OCI-LY7 (cell line): ENCODE results near the gene ANKS6.

ENCODE experiments used
- EZH2phosphoT487 ChIP-seq: fragments of 200-600 bp; sonication (generic); IDR thresholded peaks from 2 replicates; pipeline ENCODE4 v1.6.1; 2018; ENCODE audit warnings: low read depth, borderline replicate concordance, mild to moderate bottlenecking, mixed run types, antibody characterized with exemption, low read length, moderate library complexity, mixed read lengths
- TF ChIP-seq, protein P1 (sequence below): fragments of 200-600 bp; sonication (generic); conservative IDR thresholded peaks from 2 replicates; pipeline ENCODE4 v1.5.1; 2014; ENCODE audit warnings: mild to moderate bottlenecking, antibody characterized with exemption, low read length, moderate library complexity, mixed read lengths

GRCh38 chr9:98721643-98722042 lies 74.7 kb downstream of the ANKS6 start:
- TF ChIP-seq, protein P1, sequence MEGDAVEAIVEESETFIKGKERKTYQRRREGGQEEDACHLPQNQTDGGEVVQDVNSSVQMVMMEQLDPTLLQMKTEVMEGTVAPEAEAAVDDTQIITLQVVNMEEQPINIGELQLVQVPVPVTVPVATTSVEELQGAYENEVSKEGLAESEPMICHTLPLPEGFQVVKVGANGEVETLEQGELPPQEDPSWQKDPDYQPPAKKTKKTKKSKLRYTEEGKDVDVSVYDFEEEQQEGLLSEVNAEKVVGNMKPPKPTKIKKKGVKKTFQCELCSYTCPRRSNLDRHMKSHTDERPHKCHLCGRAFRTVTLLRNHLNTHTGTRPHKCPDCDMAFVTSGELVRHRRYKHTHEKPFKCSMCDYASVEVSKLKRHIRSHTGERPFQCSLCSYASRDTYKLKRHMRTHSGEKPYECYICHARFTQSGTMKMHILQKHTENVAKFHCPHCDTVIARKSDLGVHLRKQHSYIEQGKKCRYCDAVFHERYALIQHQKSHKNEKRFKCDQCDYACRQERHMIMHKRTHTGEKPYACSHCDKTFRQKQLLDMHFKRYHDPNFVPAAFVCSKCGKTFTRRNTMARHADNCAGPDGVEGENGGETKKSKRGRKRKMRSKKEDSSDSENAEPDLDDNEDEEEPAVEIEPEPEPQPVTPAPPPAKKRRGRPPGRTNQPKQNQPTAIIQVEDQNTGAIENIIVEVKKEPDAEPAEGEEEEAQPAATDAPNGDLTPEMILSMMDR: no peak
- TF ChIP-seq EZH2phosphoT487: no peak
